ENCODE measurements around the gene WASHC3.
"Not testable (repeated sequence)": the region's sequence is repeated elsewhere in the genome, so short reads cannot be mapped to it uniquely, and the experiment has no call there.

WASHC3 gene, protein sequence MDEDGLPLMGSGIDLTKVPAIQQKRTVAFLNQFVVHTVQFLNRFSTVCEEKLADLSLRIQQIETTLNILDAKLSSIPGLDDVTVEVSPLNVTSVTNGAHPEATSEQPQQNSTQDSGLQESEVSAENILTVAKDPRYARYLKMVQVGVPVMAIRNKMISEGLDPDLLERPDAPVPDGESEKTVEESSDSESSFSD

GRCh38 chr12:102061560-102062418 is at the start of gene WASHC3:
Gene WASHC3 (minus strand): TSS chr12:102061991. CDS start chr12:102061962, 29 bp downstream.
- DNase-seq = peak; percentile 96

DNA sequence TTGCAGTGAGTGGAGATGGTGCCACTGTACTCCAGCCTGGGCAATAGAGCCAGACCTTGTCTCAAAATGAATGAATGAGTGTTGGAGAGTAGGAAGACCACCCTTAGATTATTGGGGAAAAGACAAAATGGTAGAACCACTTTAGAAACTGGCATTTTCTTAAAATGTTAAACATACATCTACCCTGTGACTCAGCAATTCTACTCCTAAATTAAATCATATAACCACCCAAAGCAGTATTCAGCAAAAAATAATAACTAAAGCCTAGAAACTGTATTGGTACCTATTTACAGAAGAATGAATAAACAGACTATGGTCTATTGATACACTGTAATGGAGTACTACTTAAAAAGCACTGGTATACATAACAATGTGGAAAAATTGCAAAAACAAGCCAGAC is 49.0 kb upstream of the WASHC3 start:
- no peak for DNase-seq

DNA sequence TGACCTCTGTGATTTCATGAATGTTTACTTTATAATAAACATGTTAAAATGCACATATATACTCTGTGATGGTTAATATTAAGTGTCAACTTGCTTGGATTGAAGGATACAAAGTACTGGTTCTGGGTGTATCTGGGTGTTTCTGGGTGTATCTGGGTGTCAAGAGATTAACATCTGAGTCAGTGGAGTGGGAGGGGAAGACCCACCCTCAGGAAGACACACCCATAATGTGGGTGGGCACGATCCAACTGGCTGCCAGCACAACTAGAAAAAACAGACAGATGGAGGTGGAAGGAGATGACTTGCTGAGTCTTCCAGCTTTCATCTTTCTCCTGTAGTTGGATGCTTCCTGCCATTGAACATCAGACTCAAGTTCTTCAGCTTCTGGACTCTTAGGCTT is 46.2 kb upstream of the WASHC3 start:
- no peak for DNase-seq

DNA sequence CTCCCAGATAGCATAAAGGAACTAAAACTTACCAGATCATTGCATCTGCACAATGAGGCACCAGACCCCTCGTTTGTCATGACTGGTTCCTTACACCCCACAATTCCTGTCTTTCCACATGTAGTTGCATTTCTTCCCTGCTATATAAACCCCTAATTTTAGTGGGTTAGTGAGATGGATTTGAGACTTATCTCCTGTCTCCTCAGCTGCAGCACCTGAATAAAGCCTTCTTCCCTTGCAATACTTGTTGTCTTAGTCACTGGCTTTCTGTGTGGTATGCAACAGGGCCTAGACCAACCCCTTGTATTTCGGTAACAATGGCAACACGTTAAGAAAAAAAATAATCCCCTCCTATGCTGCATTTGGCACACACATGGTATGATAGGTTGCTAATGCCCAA is 45.1 kb upstream of the WASHC3 start:
- no peak for DNase-seq

DNA sequence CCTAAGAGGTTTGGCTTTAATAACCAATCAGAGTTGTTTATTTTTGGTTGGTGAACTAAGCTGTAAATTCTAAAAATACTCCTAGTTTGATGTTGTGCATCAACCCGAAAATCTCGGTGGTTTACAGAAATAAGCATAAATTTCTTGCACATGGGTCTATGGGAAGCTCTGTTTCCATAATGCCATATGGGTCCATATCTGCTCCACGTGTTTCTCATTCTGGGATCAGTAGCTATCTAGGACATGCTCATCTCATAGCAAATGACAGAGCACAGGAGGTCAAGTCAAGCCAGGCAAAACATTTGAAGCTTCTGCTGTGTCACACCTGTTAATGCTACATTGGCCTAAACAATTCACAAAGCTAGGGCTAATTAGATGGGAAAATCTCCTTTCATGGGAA is 35.1 kb upstream of the WASHC3 start:
- no peak for DNase-seq

GRCh38 chr12:102095677-102096263 is 34.0 kb upstream of the WASHC3 start:
- no peak for DNase-seq

- DNase-seq = no peak
Observed at GRCh38 chr12:102093319-102093718, 31.5 kb upstream of the WASHC3 start.

GRCh38 chr12:102089228-102089835 is 27.5 kb upstream of the WASHC3 start:
- not testable (repeated sequence) for DNase-seq

DNA sequence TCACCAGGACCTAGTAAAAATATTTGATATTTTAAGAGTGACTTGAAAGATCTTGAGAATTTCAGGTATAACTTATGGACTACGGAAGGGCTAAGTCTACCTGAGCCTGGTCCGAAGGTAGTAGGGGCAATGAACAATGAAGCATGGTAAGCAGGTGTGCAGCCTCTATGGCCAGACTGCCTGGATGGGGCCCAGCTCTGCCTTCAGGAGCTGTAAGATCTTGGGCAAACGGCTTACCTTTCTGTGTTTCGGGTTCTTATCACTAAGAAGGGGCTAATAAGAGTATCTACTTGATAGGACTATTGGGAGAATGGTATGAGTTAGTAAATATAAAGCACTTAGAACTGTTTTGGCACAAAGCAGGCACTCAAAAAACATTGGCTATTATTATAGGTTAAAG is 19.1 kb upstream of the WASHC3 start:
- DNase-seq = no peak

DNA sequence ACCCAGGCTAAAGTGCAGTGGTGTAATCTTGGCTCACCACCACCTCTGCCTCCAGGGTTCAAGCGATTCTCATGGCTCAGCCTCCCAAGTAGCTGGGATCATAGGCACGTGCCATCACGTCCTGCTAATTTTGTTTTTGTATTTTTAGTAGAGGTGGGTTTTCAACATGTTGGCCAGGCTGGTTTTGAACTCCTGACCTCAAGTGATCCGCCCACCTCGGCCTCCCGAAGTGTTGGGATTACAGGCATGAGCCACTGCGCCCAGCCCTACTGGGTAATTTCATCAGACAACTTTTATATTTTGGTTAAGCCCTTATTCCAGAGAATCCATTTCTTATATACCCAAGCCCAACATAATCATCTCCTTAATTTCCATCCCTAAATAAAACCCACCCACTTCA is 10.3 kb upstream of the WASHC3 start:
- DNase-seq = not testable (repeated sequence)

DNA sequence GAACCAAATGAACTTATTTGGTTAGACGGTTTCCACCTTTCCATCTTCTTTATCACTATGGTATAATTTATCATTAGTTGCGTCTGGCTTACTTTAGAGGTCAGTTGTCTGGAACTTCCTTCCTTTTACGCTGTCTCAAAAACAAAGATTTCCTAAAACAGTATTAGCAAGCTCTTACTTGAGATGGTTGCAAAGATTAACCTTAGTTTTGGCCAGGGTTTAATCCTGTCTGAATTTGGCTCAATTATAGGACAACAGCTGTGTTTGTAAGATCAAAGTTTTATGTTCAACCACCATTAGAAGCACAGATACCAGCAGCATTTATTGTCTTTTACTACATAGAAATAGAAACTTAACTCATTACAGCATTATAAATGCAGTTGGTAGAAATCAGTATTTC is 7.9 kb upstream of the WASHC3 start:
- no peak for DNase-seq

GRCh38 chr12:102067574-102068258 is 5.9 kb upstream of the WASHC3 start:
- DNase-seq = no peak

GRCh38 chr12:102064476-102064875 is 2.7 kb upstream of the WASHC3 start:
- DNase-seq = no peak

- no peak for DNase-seq
Observed at GRCh38 chr12:102063069-102063468, 1.3 kb upstream of the WASHC3 start.

DNA sequence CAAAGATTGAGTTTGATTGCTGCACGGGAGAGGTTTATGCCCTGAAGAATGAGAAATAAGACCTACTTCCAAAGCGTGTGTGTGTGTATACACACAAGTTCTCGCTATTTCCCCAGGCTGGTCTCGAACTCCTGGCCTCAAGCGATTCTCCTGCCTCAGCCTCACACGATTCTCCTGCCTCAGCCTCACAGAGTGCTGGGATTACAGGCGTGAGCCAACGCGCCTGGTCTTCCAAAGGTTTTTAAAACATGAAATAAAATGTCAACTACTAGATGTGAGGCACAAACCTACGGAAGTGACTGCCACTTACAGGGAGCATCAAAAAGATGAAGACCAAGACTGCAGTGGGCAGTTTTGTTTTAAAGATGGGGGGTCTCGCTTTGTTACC is 622 bp upstream of the WASHC3 start:
- DNase-seq = no peak

DNA sequence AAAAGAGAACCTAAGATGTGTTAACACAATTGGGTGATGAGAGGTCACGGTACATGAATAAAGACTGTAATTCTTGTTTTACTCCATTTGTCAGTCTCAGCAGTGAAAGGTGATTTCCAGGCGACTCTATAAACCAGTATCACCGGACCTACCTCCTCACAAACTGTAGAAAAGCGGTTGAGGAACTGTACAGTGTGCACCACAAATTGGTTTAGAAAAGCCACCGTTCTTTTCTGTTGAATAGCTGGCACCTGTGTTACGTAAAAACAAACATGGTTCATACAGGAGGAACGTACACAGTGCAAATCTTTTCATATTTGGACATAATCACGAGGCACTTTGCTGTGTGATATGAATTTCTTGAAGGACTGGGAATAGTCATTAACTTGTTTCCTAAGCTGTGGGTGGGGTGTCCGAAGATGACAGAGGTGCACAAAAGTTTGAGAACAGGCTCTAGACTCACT is 663 bp downstream of the WASHC3 start:
- no peak for DNase-seq

GRCh38 chr12:102059343-102059742 is 2.4 kb downstream of the WASHC3 start:
- peak; percentile 6 for DNase-seq

DNA sequence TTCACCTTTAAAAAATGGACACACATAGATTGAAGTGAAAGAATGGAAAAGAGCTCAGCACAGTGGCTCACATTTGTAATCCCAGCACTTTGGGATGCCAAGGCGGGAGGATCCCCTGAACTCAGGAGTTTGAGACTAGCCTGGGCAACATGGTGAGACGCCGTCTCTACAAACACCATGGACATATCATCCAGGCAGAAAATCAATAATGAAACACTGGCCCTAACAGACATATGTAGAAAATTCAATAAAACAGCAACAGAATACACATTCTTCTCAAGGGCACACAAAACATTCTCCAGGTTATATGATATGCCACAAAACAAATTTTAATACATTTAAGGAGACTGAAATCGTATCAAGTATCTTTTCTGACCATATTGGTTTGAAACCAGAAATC is 7.4 kb downstream of the WASHC3 start:
- DNase-seq = no peak

- no peak for DNase-seq
Observed at GRCh38 chr12:102053062-102053349, 8.8 kb downstream of the WASHC3 start.

DNA sequence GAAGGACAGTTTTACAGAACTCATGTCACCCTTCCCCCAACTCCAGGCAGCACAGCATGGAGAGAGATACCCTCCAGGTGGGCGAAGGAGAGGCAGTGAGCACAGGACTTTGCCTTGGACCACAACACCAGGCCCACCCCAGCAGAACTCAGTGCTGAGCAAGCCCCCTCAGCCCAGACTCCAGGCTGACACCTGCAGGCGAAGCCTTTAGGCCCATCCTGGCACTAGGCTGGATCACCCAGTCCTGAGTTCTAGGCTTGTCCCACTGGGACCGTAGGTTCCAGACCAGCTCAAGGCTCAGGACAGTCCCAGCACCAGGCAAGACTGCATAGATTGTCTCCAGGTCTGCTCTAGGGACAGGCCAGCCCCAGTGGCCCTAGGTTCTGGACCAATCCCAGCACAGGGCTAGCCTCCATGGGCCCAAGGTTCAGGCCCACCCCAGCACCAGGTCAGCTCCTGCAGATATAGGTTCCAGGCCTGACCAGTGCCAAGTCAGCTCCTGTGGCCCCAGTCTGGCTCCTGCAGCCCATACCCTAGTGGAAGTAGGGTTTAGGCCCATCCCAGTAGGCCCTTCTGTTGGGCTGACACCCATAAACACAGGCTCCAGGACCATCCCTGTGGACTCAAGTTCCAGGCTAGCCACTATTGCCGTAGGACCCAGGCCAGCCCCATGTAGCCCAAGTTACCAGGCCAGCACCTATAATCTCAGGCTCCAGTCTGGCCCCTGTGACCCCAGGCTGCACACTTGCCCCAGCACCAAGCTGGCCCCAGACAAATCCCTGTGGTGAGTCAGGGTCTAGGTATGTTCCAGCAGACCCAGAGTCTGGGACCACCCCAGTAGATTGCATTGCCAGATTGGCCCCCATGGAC is 9.4 kb downstream of the WASHC3 start:
- DNase-seq = no peak

DNA sequence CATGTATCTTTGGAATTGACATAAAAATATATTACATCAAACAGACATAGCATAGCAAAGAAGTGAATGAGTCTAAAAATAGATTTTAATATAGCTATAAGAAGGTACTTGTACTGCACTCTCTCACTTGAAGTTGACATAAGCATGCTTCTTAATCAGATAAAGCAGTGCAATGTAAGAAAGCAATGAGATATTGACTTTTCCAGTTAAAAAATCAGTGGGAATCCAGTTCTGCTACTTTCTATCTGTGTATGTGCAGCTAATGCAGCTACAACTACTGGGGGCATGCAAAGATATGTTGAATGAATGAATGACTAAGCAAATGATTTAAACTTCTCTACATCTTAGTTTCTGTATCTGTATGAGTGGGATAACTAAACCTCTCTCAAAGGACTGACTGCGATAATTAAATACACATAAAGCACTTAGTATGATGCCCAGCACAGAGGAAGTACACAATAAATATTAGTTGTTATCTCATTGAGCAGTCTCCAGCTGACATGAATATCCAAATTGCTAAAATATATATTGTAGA is 10.3 kb downstream of the WASHC3 start:
- no peak for DNase-seq
